HepG2 (cell line): Measurements from ENCODE around the gene HEYL. TPM values are rescaled to one million over a fixed set of nuclear protein-coding genes. Genes with fewer than 3 reads are reported as not detected.

ENCODE experiments used
- CSRNP1 ChIP-seq: sonication (generic); formaldehyde crosslinking; IDR thresholded peaks from 2 replicates; pipeline ENCODE4 v1.8.1; 2023; ENCODE audit warnings: mild to moderate bottlenecking, missing genetic modification reagents
- E2F5 ChIP-seq: sonication (generic); formaldehyde crosslinking; conservative IDR thresholded peaks from 2 replicates; pipeline ENCODE4 v1.4.0; 2020; ENCODE audit warnings: missing genetic modification reagents
- ISX ChIP-seq: sonication (generic); formaldehyde crosslinking; conservative IDR thresholded peaks from 2 replicates; pipeline ENCODE4 v1.5.0; 2020; ENCODE audit warnings: missing genetic modification reagents
- KLF16 ChIP-seq, 2 experiments: sonication (generic) in 1 of 2; formaldehyde crosslinking in 1 of 2; IDR thresholded peaks; 2 replicates each; pipeline versions ENCODE4 v1.6.1 to v1.8.0; 2016 to 2023; ENCODE audit warnings: missing genetic modification reagents in 2 of 2, missing compliant biosample characterization in 1 of 2
- RBFOX2 ChIP-seq: fragments of 200-400 bp; formaldehyde crosslinking; IDR thresholded peaks from 2 replicates; pipeline ENCODE4 v1.6.1; 2017; ENCODE audit warnings: low read depth, mild to moderate bottlenecking, low read length
- SKIL ChIP-seq: sonication (generic); formaldehyde crosslinking; IDR thresholded peaks from 2 replicates; pipeline ENCODE4 v1.8.0; 2022; ENCODE audit warnings: missing genetic modification reagents, mild to moderate bottlenecking, moderate library complexity, borderline replicate concordance
- STAT6 ChIP-seq: sonication (generic); formaldehyde crosslinking; IDR thresholded peaks from 2 replicates; pipeline ENCODE4 v1.4.0; 2020; ENCODE audit warnings: missing genetic modification reagents, mild to moderate bottlenecking, borderline replicate concordance
- TRIM24 ChIP-seq: sonication (generic); formaldehyde crosslinking; IDR thresholded peaks from 2 replicates; pipeline ENCODE4 v1.8.0; 2022; ENCODE audit warnings: mild to moderate bottlenecking, missing genetic modification reagents
- U2AF2 ChIP-seq: fragments of 200-400 bp; formaldehyde crosslinking; IDR thresholded peaks from 2 replicates; pipeline ENCODE4 v1.6.1; 2017; ENCODE audit warnings: low read depth, mild to moderate bottlenecking, low read length
- YEATS2 ChIP-seq: sonication (generic); formaldehyde crosslinking; IDR thresholded peaks from 2 replicates; pipeline ENCODE4 v1.4.0; 2020; ENCODE audit warnings: missing genetic modification reagents, borderline replicate concordance
- ZBTB21 ChIP-seq: sonication (generic); formaldehyde crosslinking; IDR thresholded peaks from 2 replicates; pipeline ENCODE4 v1.4.0; 2020; ENCODE audit warnings: missing genetic modification reagents
- ZBTB39 ChIP-seq: sonication (generic); formaldehyde crosslinking; IDR thresholded peaks from 2 replicates; pipeline ENCODE4 v1.5.0; 2020; ENCODE audit warnings: missing genetic modification reagents
- ZNF24 ChIP-seq: fragments of 450-650 bp; IDR thresholded peaks from 2 replicates; pipeline ENCODE4 v1.6.1; 2017; ENCODE audit warnings: antibody characterized with exemption, mild to moderate bottlenecking
- ZNF333 ChIP-seq: sonication (generic); formaldehyde crosslinking; IDR thresholded peaks from 2 replicates; pipeline ENCODE4 v1.4.0; 2020; ENCODE audit warnings: mild to moderate bottlenecking, missing genetic modification reagents, borderline replicate concordance
- ZNF354B ChIP-seq: sonication (generic); formaldehyde crosslinking; IDR thresholded peaks from 2 replicates; pipeline ENCODE4 v1.8.0; 2022; ENCODE audit warnings: mild to moderate bottlenecking, missing genetic modification reagents
- ZNF556 ChIP-seq: sonication (generic); formaldehyde crosslinking; IDR thresholded peaks from 2 replicates; pipeline ENCODE4 v1.4.0; 2020; ENCODE audit warnings: mild to moderate bottlenecking, missing genetic modification reagents, borderline replicate concordance
- ZNF572 ChIP-seq: sonication (generic); formaldehyde crosslinking; IDR thresholded peaks from 2 replicates; pipeline ENCODE4 v1.5.1; 2020; ENCODE audit warnings: mild to moderate bottlenecking, missing genetic modification reagents
- ZNF598 ChIP-seq: sonication (generic); formaldehyde crosslinking; IDR thresholded peaks from 2 replicates; pipeline ENCODE4 v1.5.1; 2020; ENCODE audit warnings: mild to moderate bottlenecking, missing genetic modification reagents, borderline replicate concordance
- ZNF670 ChIP-seq: sonication (generic); formaldehyde crosslinking; IDR thresholded peaks from 2 replicates; pipeline ENCODE4 v1.8.0; 2022; ENCODE audit warnings: mild to moderate bottlenecking, missing genetic modification reagents, borderline replicate concordance
- polyA plus RNA-seq, 8 experiments: library from polyadenylated mRNA; depleted of rRNA in 3 of 8; stranded (reverse) in 7 of 8; unstranded in 1 of 8; fragments of >200 nt; fragmentation: Illumina TruSeq in 4 of 8; extraction: Trizol in 4 of 8; gene quantifications; 2 replicates each; pipeline versions ENCODE4 v1.2.1 to v1.2.3, GENCODE V29; 2011 to 2016; ENCODE audit warnings: low read depth in 4 of 8, missing spikeins in 1 of 8, mixed read lengths in 1 of 8; ENCODE audit not compliant: insufficient read depth in 1 of 8
- total RNA-seq, 5 experiments: library from RNA; depleted of rRNA; stranded (reverse); fragments of >200 nt; fragmentation: Illumina TruSeq; extraction: Trizol; gene quantifications; 2 replicates each; pipeline ENCODE4 v1.2.3, GENCODE V29; 2016; ENCODE audit warnings: low read depth in 1 of 5

Gene HEYL
- total and polyA plus RNA-seq, 2 of the 13 experiments (the other 11 are each of a cell fraction or from before 2014, with no cell fraction given), result 0.03 to 0.04 TPM

- 0 out of 2 replicates have a peak, but pooled peaks have one; percentile 19 for TF ChIP-seq ISX (CRISPR knock-in tag)
- TF ChIP-seq SKIL (CRISPR knock-in tag), result no peak
- no peak for TF ChIP-seq TRIM24 (CRISPR knock-in tag)
- peak in 1 of 2 experiments; percentile 11; a peak in 1 of 4 replicates for TF ChIP-seq KLF16 (CRISPR knock-in tag; IDR thresholded peaks at IDR 0.05)
- TF ChIP-seq CSRNP1, result no peak
- TF ChIP-seq U2AF2, result peak; percentile 26; the same call in 1 of the 2 replicates
- no peak for TF ChIP-seq STAT6 (CRISPR knock-in tag)
- no peak for TF ChIP-seq ZNF670 (CRISPR knock-in tag)
- no peak for TF ChIP-seq YEATS2
- TF ChIP-seq ZBTB39, result no peak
- no peak for TF ChIP-seq ZNF354B (CRISPR knock-in tag)
- TF ChIP-seq E2F5 (CRISPR knock-in tag), result no peak
- no peak for TF ChIP-seq ZBTB21 (CRISPR knock-in tag)
- TF ChIP-seq RBFOX2, result 0 out of 2 replicates have a peak, but pooled peaks have one; percentile 0
- TF ChIP-seq ZNF572 (CRISPR knock-in tag), result no peak
- TF ChIP-seq ZNF556, result no peak
- TF ChIP-seq ZNF24, result no peak
- TF ChIP-seq ZNF333 (CRISPR knock-in tag), result no peak
- no peak for TF ChIP-seq ZNF598
- TF ChIP-seq, all 625 proteins: peak for 22
Measured at GRCh38 chr1:39576016-39576657, 63.3 kb downstream of the HEYL start (continued).
